ENCODE measurements around the gene CNFN.
"Not testable (repeated sequence)": the region's sequence is repeated elsewhere in the genome, so short reads cannot be mapped to it uniquely, and the experiment has no call there.

The CNFN gene

GRCh38 chr19:42351079-42351735, 38.9 kb downstream of the CNFN start:
- DNase-seq (ENCODE audit: low spot score), result no peak

DNA sequence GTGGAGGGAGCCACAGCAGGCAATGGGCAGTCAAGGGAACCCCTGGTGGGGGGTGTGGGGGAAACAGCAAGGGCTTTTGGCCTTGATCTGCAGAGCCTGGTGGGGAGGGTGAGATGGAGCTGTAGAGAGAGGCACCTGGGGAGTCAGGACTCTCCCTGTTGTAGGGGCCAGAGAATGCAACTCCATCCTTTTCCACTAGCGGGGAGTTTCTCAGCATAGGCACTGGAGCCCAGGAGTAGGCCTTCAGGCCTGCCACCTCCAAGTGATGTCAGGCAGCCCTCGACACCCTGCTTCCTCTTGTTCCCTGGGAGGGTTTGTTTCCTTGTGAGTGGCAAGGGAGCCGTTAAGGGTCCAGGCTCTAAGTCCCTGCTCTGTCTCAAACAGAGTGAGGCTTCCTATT, 39.7 kb downstream of the CNFN start:
- DNase-seq (ENCODE audit: low spot score), result no peak

- no peak for DNase-seq (ENCODE audit: low spot score)
Measured at GRCh38 chr19:42349378-42350107, 40.6 kb downstream of the CNFN start.

DNA sequence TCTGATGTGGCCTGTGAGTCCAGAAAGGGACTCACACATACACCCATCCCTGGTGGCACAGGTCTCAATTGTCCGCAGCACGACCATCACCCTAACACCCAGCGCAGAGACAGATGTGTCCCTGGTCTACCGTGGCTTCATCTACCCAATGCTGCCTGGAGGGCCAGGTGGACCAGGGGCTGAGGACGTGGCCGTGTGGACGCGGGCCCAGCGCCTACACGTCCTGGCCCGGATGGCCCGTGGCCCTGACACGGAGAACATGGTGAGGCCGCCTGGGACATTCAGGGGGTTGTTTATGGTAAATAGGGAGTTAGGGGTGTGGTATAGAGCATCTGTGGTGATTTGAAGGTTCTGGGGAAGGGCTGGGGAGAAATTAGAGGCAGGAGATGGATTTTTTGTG, 41.9 kb downstream of the CNFN start:
- DNase-seq (ENCODE audit: low spot score), result no peak

- DNase-seq (ENCODE audit: low spot score), result no peak
Measured at GRCh38 chr19:42345191-42345812, 44.8 kb downstream of the CNFN start.

DNA sequence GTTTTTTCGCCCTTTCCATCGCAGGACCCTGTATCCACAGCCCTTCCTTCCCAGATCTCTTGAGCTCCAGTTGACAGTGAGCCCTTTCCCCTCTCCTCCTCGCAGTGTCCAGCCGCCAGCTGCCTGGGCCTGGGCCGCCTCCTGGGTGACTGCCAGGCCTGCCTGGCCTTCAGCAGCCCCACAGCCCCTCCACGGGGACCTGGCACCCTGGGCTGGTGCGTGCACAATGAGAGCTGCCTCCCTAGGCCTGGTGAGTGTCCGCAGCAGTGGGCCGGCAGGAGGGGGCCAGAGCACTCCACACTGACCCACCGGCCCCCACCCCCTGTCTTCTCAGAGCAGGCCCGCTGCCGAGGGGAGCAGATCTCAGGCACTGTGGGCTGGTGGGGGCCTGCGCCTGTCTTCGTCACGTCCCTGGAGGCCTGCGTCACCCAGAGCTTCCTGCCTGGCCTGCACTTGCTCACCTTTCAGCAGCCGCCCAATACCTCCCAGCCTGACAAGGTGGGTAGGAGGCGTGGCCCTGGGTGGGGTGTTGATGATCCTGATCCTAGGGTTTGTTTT, 45.7 kb downstream of the CNFN start:
- no peak for DNase-seq (ENCODE audit: low spot score)

GRCh38 chr19:42343344-42344110, 46.6 kb downstream of the CNFN start:
- no peak for DNase-seq (ENCODE audit: low spot score)

GRCh38 chr19:42339922-42340321, 50.2 kb downstream of the CNFN start:
- not testable (repeated sequence) for DNase-seq (ENCODE audit: low spot score)

DNA sequence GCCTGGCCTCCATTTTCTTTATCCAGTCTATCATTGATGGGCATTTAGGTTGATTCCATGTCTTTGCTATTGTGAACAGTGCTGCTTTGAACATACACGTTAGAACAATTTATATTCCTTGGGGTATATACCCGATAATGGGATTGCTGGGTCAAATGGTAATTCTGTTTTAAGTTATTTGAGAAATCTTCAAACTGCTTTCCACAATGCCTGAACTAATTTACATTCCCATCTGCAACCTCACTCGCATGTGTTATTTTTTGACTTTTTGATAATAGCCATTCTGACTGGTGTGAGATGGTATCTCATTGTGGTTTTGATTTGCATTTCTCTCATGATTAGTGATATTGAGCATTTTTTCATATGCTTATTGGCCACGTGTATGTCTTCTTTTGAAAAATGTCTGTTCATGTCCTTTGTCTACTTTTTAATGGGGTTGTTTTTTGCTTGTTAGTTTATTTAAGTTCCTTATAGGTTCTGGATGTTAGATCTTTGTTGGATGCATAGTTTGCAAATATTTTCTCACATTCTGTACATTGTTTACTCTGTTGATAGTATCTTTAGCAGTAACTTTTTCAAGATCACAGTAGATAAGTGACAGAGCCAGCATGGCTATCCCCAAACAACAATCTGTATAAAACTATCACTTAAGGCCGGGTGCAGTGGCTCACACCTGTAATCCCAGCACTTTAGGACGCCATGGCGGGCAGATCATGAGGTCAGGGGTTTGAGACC, 50.8 kb downstream of the CNFN start:
- not testable (repeated sequence) for DNase-seq (ENCODE audit: low spot score)
